ENCODE results near the gene ZNF397. TPM values are rescaled to one million over a fixed set of nuclear protein-coding genes. Genes with fewer than 3 reads are reported as not detected.

Gene ZNF397
- total and polyA plus RNA-seq, 2 of the 13 experiments (the other 11 are each of a cell fraction or from before 2014, with no cell fraction given), result 4.7 to 9.4 TPM

DNA sequence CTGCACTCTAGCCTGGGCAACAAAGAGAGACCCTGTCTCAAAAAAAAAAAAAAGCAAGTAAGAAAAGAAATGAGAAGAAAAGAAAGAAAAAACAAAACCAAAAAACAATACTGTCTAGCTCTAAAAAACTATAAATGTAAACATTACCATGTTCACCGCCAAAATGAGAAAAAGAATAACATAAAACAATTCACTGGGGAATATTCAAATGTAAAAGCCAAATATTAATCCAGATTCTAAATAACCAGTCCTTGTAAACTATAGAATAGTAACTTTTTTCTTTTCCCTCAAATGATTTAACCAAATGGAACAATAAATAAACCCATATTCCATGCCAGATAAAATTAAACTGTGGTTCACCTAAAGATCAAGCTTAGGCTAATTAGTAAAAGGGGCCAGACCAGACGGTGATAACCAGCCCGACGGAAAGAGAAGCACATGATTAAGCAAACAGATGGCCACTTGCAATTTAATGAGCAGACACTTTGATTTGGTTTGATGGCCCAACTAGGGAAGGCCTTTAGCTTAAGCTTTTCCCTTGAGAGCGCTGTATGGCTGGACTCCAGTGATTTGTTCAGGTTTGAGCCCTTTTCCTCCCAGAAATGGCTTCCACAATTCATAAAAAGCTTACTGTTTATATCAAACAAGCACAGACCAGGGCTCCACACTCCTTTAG, 39.4 kb upstream of the ZNF397 start:
- intact Hi-C loops (cut with micrococcal nuclease; ENCODE audit: unreplicated experiment), result no loop called here
- POLR2A ChIA-PET, result no interaction called here
- in situ Hi-C loops (cut with HindIII; ENCODE audit: extremely low pct_ligation_motif_present, low pct_unique_long_range_greater_than_20kb), result no loop called here

More for the DNA sequence above, 39.4 kb upstream of the ZNF397 start:
- Histone ChIP-seq H3K4me2 (ENCODE audit: low read depth, low read length) (no peak overlapping the region), H3K27me3 (ENCODE audit: control insufficient read depth in 1 of 2, insufficient read depth in 2 of 2, low read length in 2 of 2) (peaks cover 0 to 5% of the 10 kb centered on the region in 2 experiments; a peak in 1 of 5 replicates), H3K79me2 (ENCODE audit: insufficient read depth, low read length) (no peaks in the 10 kb centered on the region), H3K9ac (ENCODE audit: insufficient read depth, low read depth, low read length) (no peak overlapping the region), H3K4me1 (ENCODE audit: insufficient read depth, low read length) (no peaks in the 10 kb centered on the region), H2AFZ (ENCODE audit: low read length) (no peak overlapping the region), H3K9me3 (ENCODE audit: low read length) (no peaks in the 10 kb centered on the region), H3K4me3 (replicated peaks in 1 of 3; ENCODE audit: insufficient read depth in 1 of 3, low read depth in 2 of 3, low read length in 3 of 3) (no peak overlapping the region), H3K27ac (ENCODE audit: extremely low read length, insufficient read depth, low read length) (no peak overlapping the region), H4K20me1 (ENCODE audit: insufficient read depth, low read length) (no peaks in the 10 kb centered on the region), H3K36me3 (replicated peaks in 1 of 2; ENCODE audit: control insufficient read depth in 1 of 2, insufficient read depth in 2 of 2, low read length in 2 of 2) (no peaks in the 10 kb centered on the region)
- no peak for ATAC-seq
- BruUV-seq (replicated peaks), result no TSS peak
- TF ChIP-seq ZFP62 (CRISPR knock-in tag; IDR thresholded peaks at IDR 0.05) (no peak), ZNF616 (CRISPR knock-in tag; IDR thresholded peaks at IDR 0.05; ENCODE audit: low read depth) (no peak), SNRNP70 (IDR thresholded peaks at IDR 0.05; ENCODE audit: low read depth, low read length) (no peak), MZF1 (CRISPR knock-in tag; IDR thresholded peaks at IDR 0.05; ENCODE audit: borderline replicate concordance) (no peak), ZNF549 (CRISPR knock-in tag; IDR thresholded peaks at IDR 0.05) (no peak), ZNF317 (CRISPR knock-in tag; IDR thresholded peaks at IDR 0.05) (no peak), ETV5 (CRISPR knock-in tag; IDR thresholded peaks at IDR 0.05; ENCODE audit: borderline replicate concordance) (no peak), YEATS4 (CRISPR knock-in tag; IDR thresholded peaks at IDR 0.05; ENCODE audit: borderline replicate concordance) (no peak), BORCS8-MEF2B (CRISPR knock-in tag; IDR thresholded peaks at IDR 0.05) (no peak), ZBTB20 (CRISPR knock-in tag; IDR thresholded peaks at IDR 0.05; ENCODE audit: borderline replicate concordance, low read depth) (no peak), ZKSCAN5 (CRISPR knock-in tag; IDR thresholded peaks at IDR 0.05) (no peak), ZSCAN25 (CRISPR knock-in tag; IDR thresholded peaks at IDR 0.05) (no peak)
- TF ChIP-seq, protein P1, sequence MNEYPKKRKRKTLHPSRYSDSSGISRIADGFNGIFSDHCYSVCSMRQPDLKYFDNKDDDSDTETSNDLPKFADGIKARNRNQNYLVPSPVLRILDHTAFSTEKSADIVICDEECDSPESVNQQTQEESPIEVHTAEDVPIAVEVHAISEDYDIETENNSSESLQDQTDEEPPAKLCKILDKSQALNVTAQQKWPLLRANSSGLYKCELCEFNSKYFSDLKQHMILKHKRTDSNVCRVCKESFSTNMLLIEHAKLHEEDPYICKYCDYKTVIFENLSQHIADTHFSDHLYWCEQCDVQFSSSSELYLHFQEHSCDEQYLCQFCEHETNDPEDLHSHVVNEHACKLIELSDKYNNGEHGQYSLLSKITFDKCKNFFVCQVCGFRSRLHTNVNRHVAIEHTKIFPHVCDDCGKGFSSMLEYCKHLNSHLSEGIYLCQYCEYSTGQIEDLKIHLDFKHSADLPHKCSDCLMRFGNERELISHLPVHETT (CRISPR knock-in tag; conservative IDR thresholded peaks at IDR 0.05), result no peak
- TF ChIP-seq, protein P2, sequence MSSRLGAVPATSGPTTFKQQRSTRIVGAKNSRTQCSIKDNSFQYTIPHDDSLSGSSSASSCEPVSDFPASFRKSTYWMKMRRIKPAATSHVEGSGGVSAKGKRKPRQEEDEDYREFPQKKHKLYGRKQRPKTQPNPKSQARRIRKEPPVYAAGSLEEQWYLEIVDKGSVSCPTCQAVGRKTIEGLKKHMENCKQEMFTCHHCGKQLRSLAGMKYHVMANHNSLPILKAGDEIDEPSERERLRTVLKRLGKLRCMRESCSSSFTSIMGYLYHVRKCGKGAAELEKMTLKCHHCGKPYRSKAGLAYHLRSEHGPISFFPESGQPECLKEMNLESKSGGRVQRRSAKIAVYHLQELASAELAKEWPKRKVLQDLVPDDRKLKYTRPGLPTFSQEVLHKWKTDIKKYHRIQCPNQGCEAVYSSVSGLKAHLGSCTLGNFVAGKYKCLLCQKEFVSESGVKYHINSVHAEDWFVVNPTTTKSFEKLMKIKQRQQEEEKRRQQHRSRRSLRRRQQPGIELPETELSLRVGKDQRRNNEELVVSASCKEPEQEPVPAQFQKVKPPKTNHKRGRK (CRISPR knock-in tag; IDR thresholded peaks at IDR 0.05), result no peak
- TF ChIP-seq, protein P3, sequence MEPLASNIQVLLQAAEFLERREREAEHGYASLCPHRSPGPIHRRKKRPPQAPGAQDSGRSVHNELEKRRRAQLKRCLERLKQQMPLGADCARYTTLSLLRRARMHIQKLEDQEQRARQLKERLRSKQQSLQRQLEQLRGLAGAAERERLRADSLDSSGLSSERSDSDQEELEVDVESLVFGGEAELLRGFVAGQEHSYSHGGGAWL (CRISPR knock-in tag; IDR thresholded peaks at IDR 0.05), result no peak
- TF ChIP-seq, protein P4, sequence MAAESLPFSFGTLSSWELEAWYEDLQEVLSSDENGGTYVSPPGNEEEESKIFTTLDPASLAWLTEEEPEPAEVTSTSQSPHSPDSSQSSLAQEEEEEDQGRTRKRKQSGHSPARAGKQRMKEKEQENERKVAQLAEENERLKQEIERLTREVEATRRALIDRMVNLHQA (CRISPR knock-in tag; IDR thresholded peaks at IDR 0.05), result no peak
- TF ChIP-seq, protein P5, sequence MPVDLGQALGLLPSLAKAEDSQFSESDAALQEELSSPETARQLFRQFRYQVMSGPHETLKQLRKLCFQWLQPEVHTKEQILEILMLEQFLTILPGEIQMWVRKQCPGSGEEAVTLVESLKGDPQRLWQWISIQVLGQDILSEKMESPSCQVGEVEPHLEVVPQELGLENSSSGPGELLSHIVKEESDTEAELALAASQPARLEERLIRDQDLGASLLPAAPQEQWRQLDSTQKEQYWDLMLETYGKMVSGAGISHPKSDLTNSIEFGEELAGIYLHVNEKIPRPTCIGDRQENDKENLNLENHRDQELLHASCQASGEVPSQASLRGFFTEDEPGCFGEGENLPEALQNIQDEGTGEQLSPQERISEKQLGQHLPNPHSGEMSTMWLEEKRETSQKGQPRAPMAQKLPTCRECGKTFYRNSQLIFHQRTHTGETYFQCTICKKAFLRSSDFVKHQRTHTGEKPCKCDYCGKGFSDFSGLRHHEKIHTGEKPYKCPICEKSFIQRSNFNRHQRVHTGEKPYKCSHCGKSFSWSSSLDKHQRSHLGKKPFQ (CRISPR knock-in tag; IDR thresholded peaks at IDR 0.05; ENCODE audit: insufficient replicate concordance), result no peak
- DNase-seq (ENCODE audit: low spot score), result no peak
- no peak for FAIRE-seq
- WGBS (ENCODE audit: low lambda C conversion rate), result 57% methylated on average over 5 of the region's 5 CpGs
- CTCF ChIA-PET (ENCODE audit: low intra/inter-chr PET ratio, low total read pairs), result no interaction called here

Data from HepG2 (cell line).